HepG2 (cell line): ENCODE data around the gene GNAI2. TPM values are rescaled to one million over a fixed set of nuclear protein-coding genes. Genes with fewer than 3 reads are reported as not detected.

Experiments
- DMAP1 ChIP-seq: IDR thresholded peaks from 2 replicates; pipeline ENCODE4 v1.6.1; 2016
- GZF1 ChIP-seq: sonication (generic); formaldehyde crosslinking; IDR thresholded peaks from 2 replicates; pipeline ENCODE4 v1.5.1; 2020; ENCODE audit warnings: mild to moderate bottlenecking, missing genetic modification reagents
- HMG20A ChIP-seq: IDR thresholded peaks from 2 replicates; pipeline ENCODE4 v1.6.1; 2016; ENCODE audit warnings: borderline replicate concordance
- SP2 ChIP-seq: sonication (generic); formaldehyde crosslinking; IDR thresholded peaks from 2 replicates; pipeline ENCODE4 v1.5.1; 2020; ENCODE audit warnings: mild to moderate bottlenecking, missing genetic modification reagents
- XBP1 ChIP-seq: sonication (generic); formaldehyde crosslinking; IDR thresholded peaks from 2 replicates; pipeline ENCODE4 v1.5.0; 2020; ENCODE audit warnings: missing genetic modification reagents
- ZFP36 ChIP-seq: fragments of 150-350 bp; IDR thresholded peaks from 2 replicates; pipeline ENCODE4 v1.6.1; 2018; ENCODE audit warnings: borderline replicate concordance, low read length, low read depth; ENCODE audit not compliant: partially characterized antibody
- ZNF296 ChIP-seq: sonication (generic); formaldehyde crosslinking; conservative IDR thresholded peaks from 2 replicates; pipeline ENCODE4 v1.5.0; 2020; ENCODE audit warnings: mild to moderate bottlenecking, missing genetic modification reagents
- ZNF329 ChIP-seq: sonication (generic); formaldehyde crosslinking; IDR thresholded peaks from 2 replicates; pipeline ENCODE4 v1.9.0; 2021; ENCODE audit warnings: low read depth, mild to moderate bottlenecking, missing genetic modification reagents
- ZNF501 ChIP-seq: sonication (generic); formaldehyde crosslinking; IDR thresholded peaks from 2 replicates; pipeline ENCODE4 v1.5.1; 2020; ENCODE audit warnings: mild to moderate bottlenecking, moderate library complexity, missing genetic modification reagents
- ZNF563 ChIP-seq: sonication (generic); formaldehyde crosslinking; IDR thresholded peaks from 2 replicates; pipeline ENCODE4 v1.8.0; 2022; ENCODE audit warnings: mild to moderate bottlenecking, moderate library complexity, missing genetic modification reagents
- ZNF567 ChIP-seq: sonication (generic); formaldehyde crosslinking; IDR thresholded peaks from 2 replicates; pipeline ENCODE4 v1.8.1; 2023; ENCODE audit warnings: mild to moderate bottlenecking, missing genetic modification reagents, borderline replicate concordance
- ZNF572 ChIP-seq: sonication (generic); formaldehyde crosslinking; IDR thresholded peaks from 2 replicates; pipeline ENCODE4 v1.5.1; 2020; ENCODE audit warnings: mild to moderate bottlenecking, missing genetic modification reagents
- polyA plus RNA-seq, 8 experiments: library from polyadenylated mRNA; depleted of rRNA in 3 of 8; stranded (reverse) in 7 of 8; unstranded in 1 of 8; fragments of >200 nt; fragmentation: Illumina TruSeq in 4 of 8; extraction: Trizol in 4 of 8; gene quantifications; 2 replicates each; pipeline versions ENCODE4 v1.2.1 to v1.2.3, GENCODE V29; 2011 to 2016; ENCODE audit warnings: low read depth in 4 of 8, missing spikeins in 1 of 8, mixed read lengths in 1 of 8; ENCODE audit not compliant: insufficient read depth in 1 of 8
- total RNA-seq, 5 experiments: library from RNA; depleted of rRNA; stranded (reverse); fragments of >200 nt; fragmentation: Illumina TruSeq; extraction: Trizol; gene quantifications; 2 replicates each; pipeline ENCODE4 v1.2.3, GENCODE V29; 2016; ENCODE audit warnings: low read depth in 1 of 5
- TF ChIP-seq, protein P1 (sequence below): sonication (generic); formaldehyde crosslinking; IDR thresholded peaks from 2 replicates; pipeline ENCODE4 v1.5.1; 2020; ENCODE audit warnings: missing genetic modification reagents, mild to moderate bottlenecking, borderline replicate concordance
- TF ChIP-seq, protein P2 (sequence below): sonication (generic); formaldehyde crosslinking; IDR thresholded peaks from 2 replicates; pipeline ENCODE4 v1.4.0; 2020; ENCODE audit warnings: mild to moderate bottlenecking, low read depth, missing genetic modification reagents
- TF ChIP-seq, protein P3 (sequence below): sonication (generic); formaldehyde crosslinking; IDR thresholded peaks from 2 replicates; pipeline ENCODE4 v1.5.1; 2020; ENCODE audit warnings: missing genetic modification reagents, mild to moderate bottlenecking, borderline replicate concordance
- TF ChIP-seq, protein P4 (sequence below): sonication (generic); formaldehyde crosslinking; IDR thresholded peaks from 2 replicates; pipeline ENCODE4 v1.5.1; 2020; ENCODE audit warnings: missing genetic modification reagents, mild to moderate bottlenecking, borderline replicate concordance
- TF ChIP-seq, protein P5 (sequence below): sonication (generic); formaldehyde crosslinking; IDR thresholded peaks from 2 replicates; pipeline ENCODE4 v1.4.0; 2020; ENCODE audit warnings: missing genetic modification reagents, borderline replicate concordance

Gene GNAI2
- total and polyA plus RNA-seq, 2 of the 13 experiments (the other 11 are each of a cell fraction or from before 2014, with no cell fraction given) = 51.1 to 66.2 TPM

DNA sequence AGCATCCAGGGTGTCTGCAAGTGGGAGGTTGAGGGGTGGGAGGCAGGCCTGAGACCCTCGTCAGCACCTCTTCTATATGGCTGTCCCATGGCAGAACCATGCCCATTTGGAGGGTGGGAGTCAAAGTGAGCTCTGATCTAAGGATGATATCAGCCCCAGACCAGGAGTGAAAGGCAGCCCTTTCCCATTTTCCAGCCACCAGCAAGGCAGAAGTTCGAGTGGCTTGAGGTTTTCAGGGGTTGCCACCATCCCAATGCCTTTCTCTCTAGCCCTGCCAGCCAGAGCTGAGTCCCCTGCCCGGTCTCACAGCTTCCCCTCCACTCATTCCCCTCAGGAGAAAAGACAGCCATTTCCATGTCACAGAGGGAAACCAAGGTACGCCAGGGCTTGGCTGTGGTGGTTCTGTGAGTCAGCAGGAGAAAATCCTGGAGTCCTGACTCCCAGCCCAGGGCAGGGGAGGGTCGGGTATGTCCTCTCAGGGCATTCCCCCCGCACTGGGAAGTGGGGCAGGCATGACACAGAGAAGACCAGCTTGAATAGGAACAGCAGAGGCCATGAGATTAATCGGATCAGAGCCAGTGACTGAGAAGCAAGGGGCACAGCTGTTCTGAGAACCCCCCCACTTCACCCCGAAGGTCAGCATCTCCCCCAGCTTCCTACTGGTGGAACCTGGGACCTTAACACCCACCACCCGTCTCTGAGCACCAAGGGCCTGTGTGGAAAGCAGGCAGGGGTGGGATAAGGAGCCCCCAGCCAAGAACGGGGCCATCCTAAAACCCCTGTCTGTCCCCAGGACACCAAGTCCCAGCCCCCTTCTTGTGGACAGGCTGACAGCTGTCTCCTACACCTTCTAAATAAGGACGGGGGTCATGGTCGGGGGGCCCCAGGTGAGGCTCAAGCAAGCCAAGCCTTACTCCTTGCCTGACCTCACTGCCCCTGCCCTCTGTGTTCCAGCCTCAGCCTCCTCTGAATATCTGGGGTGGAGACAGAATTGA is 31.9 kb upstream of the GNAI2 start (continued):
- TF ChIP-seq, protein P1, sequence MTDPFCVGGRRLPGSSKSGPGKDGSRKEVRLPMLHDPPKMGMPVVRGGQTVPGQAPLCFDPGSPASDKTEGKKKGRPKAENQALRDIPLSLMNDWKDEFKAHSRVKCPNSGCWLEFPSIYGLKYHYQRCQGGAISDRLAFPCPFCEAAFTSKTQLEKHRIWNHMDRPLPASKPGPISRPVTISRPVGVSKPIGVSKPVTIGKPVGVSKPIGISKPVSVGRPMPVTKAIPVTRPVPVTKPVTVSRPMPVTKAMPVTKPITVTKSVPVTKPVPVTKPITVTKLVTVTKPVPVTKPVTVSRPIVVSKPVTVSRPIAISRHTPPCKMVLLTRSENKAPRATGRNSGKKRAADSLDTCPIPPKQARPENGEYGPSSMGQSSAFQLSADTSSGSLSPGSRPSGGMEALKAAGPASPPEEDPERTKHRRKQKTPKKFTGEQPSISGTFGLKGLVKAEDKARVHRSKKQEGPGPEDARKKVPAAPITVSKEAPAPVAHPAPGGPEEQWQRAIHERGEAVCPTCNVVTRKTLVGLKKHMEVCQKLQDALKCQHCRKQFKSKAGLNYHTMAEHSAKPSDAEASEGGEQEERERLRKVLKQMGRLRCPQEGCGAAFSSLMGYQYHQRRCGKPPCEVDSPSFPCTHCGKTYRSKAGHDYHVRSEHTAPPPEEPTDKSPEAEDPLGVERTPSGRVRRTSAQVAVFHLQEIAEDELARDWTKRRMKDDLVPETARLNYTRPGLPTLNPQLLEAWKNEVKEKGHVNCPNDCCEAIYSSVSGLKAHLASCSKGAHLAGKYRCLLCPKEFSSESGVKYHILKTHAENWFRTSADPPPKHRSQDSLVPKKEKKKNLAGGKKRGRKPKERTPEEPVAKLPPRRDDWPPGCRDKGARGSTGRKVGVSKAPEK (CRISPR knock-in tag) = no peak
- TF ChIP-seq, protein P2, sequence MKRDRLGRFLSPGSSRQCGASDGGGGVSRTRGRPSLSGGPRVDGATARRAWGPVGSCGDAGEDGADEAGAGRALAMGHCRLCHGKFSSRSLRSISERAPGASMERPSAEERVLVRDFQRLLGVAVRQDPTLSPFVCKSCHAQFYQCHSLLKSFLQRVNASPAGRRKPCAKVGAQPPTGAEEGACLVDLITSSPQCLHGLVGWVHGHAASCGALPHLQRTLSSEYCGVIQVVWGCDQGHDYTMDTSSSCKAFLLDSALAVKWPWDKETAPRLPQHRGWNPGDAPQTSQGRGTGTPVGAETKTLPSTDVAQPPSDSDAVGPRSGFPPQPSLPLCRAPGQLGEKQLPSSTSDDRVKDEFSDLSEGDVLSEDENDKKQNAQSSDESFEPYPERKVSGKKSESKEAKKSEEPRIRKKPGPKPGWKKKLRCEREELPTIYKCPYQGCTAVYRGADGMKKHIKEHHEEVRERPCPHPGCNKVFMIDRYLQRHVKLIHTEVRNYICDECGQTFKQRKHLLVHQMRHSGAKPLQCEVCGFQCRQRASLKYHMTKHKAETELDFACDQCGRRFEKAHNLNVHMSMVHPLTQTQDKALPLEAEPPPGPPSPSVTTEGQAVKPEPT (CRISPR knock-in tag) = no peak
- TF ChIP-seq ZNF572 (CRISPR knock-in tag) (0 out of 2 replicates have a peak, but pooled peaks have one; percentile 31), GZF1 (CRISPR knock-in tag) (no peak), ZNF567 (CRISPR knock-in tag) (0 out of 2 replicates have a peak, but pooled peaks have one; percentile 56), HMG20A (CRISPR knock-in tag) (no peak), XBP1 (CRISPR knock-in tag) (no peak), ZNF296 (CRISPR knock-in tag) (no peak), DMAP1 (CRISPR knock-in tag) (0 out of 2 replicates have a peak, but pooled peaks have one; percentile 4), ZFP36 (no peak), ZNF329 (CRISPR knock-in tag) (no peak), ZNF563 (no peak), ZNF501 (0 out of 2 replicates have a peak, but pooled peaks have one; percentile 15), SP2 (peak; percentile 8; the same call in 1 of the 2 replicates)
- TF ChIP-seq, protein P3, sequence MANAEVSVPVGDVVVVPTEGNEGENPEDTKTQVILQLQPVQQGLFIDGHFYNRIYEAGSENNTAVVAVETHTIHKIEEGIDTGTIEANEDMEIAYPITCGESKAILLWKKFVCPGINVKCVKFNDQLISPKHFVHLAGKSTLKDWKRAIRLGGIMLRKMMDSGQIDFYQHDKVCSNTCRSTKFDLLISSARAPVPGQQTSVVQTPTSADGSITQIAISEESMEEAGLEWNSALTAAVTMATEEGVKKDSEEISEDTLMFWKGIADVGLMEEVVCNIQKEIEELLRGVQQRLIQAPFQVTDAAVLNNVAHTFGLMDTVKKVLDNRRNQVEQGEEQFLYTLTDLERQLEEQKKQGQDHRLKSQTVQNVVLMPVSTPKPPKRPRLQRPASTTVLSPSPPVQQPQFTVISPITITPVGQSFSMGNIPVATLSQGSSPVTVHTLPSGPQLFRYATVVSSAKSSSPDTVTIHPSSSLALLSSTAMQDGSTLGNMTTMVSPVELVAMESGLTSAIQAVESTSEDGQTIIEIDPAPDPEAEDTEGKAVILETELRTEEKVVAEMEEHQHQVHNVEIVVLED (CRISPR knock-in tag) = peak; percentile 24; the same call in 1 of the 2 replicates
- TF ChIP-seq, protein P4, sequence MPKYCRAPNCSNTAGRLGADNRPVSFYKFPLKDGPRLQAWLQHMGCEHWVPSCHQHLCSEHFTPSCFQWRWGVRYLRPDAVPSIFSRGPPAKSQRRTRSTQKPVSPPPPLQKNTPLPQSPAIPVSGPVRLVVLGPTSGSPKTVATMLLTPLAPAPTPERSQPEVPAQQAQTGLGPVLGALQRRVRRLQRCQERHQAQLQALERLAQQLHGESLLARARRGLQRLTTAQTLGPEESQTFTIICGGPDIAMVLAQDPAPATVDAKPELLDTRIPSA (CRISPR knock-in tag) = 0 out of 2 replicates have a peak, but pooled peaks have one; percentile 37
- TF ChIP-seq, protein P5, sequence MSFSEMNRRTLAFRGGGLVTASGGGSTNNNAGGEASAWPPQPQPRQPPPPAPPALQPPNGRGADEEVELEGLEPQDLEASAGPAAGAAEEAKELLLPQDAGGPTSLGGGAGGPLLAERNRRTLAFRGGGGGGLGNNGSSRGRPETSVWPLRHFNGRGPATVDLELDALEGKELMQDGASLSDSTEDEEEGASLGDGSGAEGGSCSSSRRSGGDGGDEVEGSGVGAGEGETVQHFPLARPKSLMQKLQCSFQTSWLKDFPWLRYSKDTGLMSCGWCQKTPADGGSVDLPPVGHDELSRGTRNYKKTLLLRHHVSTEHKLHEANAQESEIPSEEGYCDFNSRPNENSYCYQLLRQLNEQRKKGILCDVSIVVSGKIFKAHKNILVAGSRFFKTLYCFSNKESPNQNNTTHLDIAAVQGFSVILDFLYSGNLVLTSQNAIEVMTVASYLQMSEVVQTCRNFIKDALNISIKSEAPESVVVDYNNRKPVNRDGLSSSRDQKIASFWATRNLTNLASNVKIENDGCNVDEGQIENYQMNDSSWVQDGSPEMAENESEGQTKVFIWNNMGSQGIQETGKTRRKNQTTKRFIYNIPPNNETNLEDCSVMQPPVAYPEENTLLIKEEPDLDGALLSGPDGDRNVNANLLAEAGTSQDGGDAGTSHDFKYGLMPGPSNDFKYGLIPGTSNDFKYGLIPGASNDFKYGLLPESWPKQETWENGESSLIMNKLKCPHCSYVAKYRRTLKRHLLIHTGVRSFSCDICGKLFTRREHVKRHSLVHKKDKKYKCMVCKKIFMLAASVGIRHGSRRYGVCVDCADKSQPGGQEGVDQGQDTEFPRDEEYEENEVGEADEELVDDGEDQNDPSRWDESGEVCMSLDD = peak; percentile 11; the same call in 1 of the 2 replicates
